Neural progenitor cell (in vitro differentiated cells): ENCODE measurements around the gene JAKMIP3. TPM values are rescaled to one million over a fixed set of nuclear protein-coding genes. Genes with fewer than 3 reads are reported as not detected.

ENCODE experiments used
- DNase-seq: peaks from one replicate; pipeline ENCODE4 v3.0.0-alpha.2; 2016; ENCODE audit warnings: low spot score
- H2AFZ ChIP-seq: fragments of 200-600 bp; sonication (generic); replicated peaks from 2 replicates; pipeline ENCODE4 v1.6.1; 2016; ENCODE audit warnings: antibody characterized with exemption
- H3F3A ChIP-seq: fragments of 200-600 bp; sonication (generic); 2 replicates; pipeline ENCODE4 v1.6.1; 2016; ENCODE audit warnings: antibody characterized with exemption, low read depth
- H3K27ac ChIP-seq: fragments of 200-600 bp; sonication (generic); 2 replicates; pipeline ENCODE4 v1.5.1; 2016; ENCODE audit warnings: mild to moderate bottlenecking
- H3K27me3 ChIP-seq: fragments of 200-600 bp; sonication (generic); 2 replicates; pipeline ENCODE4 v1.6.1; 2016; ENCODE audit warnings: mild to moderate bottlenecking, moderate library complexity
- H3K36me3 ChIP-seq: fragments of 200-600 bp; sonication (generic); 2 replicates; pipeline ENCODE4 v1.5.1; 2016
- H3K4me1 ChIP-seq: fragments of 200-600 bp; sonication (generic); 2 replicates; pipeline ENCODE4 v1.6.1; 2016; ENCODE audit warnings: mixed run types
- H3K4me2 ChIP-seq: fragments of 200-600 bp; sonication (generic); 2 replicates; pipeline ENCODE4 v1.6.1; 2016
- H3K4me3 ChIP-seq: fragments of 200-600 bp; sonication (generic); 2 replicates; pipeline ENCODE4 v1.5.1; 2016
- H3K79me2 ChIP-seq: fragments of 200-600 bp; sonication (generic); 2 replicates; pipeline ENCODE4 v1.6.1; 2016; ENCODE audit warnings: low read depth
- H3K9ac ChIP-seq: fragments of 200-600 bp; sonication (generic); 2 replicates; pipeline ENCODE4 v1.6.1; 2016
- H3K9me3 ChIP-seq: fragments of 200-600 bp; sonication (generic); 2 replicates; pipeline ENCODE4 v1.5.1; 2016; ENCODE audit warnings: low read depth
- H4K20me1 ChIP-seq: fragments of 200-600 bp; sonication (generic); 2 replicates; pipeline ENCODE4 v1.6.1; 2016; ENCODE audit warnings: low read depth
- H3K27ac Mint-ChIP-seq: 3 replicates; pipeline ENCODE4 v1.8.0; 2021; ENCODE audit warnings: mixed read lengths
- H3K27me3 Mint-ChIP-seq: 2 replicates; pipeline ENCODE4 v1.8.0; 2022; ENCODE audit warnings: low read depth, mild to moderate bottlenecking, inconsistent platforms, moderate library complexity, mixed read lengths; ENCODE audit not compliant: insufficient read depth
- H3K36me3 Mint-ChIP-seq: 3 replicates; pipeline ENCODE4 v1.8.0; 2021; ENCODE audit warnings: mixed read lengths
- H3K4me1 Mint-ChIP-seq: 3 replicates; pipeline ENCODE4 v1.8.0; 2021; ENCODE audit warnings: mixed read lengths
- H3K4me3 Mint-ChIP-seq: 3 replicates; pipeline ENCODE4 v1.8.0; 2021; ENCODE audit warnings: mild to moderate bottlenecking, moderate library complexity, mixed read lengths
- H3K9me3 Mint-ChIP-seq: 3 replicates; pipeline ENCODE4 v1.8.0; 2020; ENCODE audit warnings: mixed read lengths
- EZH2 ChIP-seq: fragments of 200-600 bp; sonication (generic); IDR thresholded peaks from 2 replicates; pipeline ENCODE4 v1.6.1; 2017; ENCODE audit warnings: antibody characterized with exemption, mild to moderate bottlenecking, moderate library complexity
- EZH2phosphoT487 ChIP-seq: fragments of 200-600 bp; sonication (generic); IDR thresholded peaks from 2 replicates; pipeline ENCODE4 v1.6.1; 2017; ENCODE audit warnings: antibody characterized with exemption
- total RNA-seq: library from RNA; depleted of rRNA; stranded (reverse); fragments of >200 nt; gene quantifications from 2 replicates; pipeline ENCODE4 v1.2.3, GENCODE V29; 2015; ENCODE audit warnings: low replicate concordance
- TF ChIP-seq, protein P1 (sequence below): fragments of 200-600 bp; sonication (generic); IDR thresholded peaks from 2 replicates; pipeline ENCODE4 v1.5.1; 2017; ENCODE audit warnings: antibody characterized with exemption, mild to moderate bottlenecking

JAKMIP3 gene
- total RNA-seq, 1 donor from 2014 or later, result 0.37 TPM

DNA sequence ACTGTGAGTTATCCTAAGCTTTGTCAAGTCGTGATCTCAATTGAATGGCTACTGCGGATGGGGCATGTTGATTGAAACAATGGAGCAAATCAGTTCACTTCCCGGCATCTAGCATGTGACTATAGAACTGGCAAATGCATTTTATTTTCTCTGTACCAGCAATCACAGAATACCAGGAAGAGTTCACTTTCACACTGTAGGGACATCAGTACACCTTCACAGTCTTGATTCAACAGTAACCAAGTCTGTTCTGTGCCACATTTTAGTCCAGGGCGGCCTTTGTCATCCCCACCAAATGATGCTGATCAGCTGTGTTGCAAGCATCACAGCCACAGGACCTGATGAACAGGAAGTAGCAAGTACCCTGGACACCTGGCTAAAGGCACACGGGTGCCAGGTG lies 32.1 kb upstream of the JAKMIP3 start:
- Histone ChIP-seq H4K20me1 (peaks cover 19% of the 10 kb centered on the region), H3K79me2 (no peaks in the 10 kb centered on the region), H3F3A (peaks cover 16% of the 10 kb centered on the region), H3K9ac (no peak overlapping the region), H3K4me3 (no peak overlapping the region), H3K4me2 (no peak overlapping the region), H3K4me1 (peaks cover 20% of the 10 kb centered on the region), H3K27me3 (peaks cover 75% of the 10 kb centered on the region), H3K36me3 (no peaks in the 10 kb centered on the region), H3K9me3 (no peaks in the 10 kb centered on the region), H3K27ac (no peak overlapping the region), H2AFZ (no peak overlapping the region)
- Mint-ChIP-seq H3K27ac (no peak overlapping the region), H3K36me3 (no peaks in the 10 kb centered on the region), H3K9me3 (peaks cover 13% of the 10 kb centered on the region), H3K27me3 (peaks cover 43% of the 10 kb centered on the region), H3K4me1 (peaks cover 14% of the 10 kb centered on the region), H3K4me3 (no peak overlapping the region)
- TF ChIP-seq EZH2, result no peak
- TF ChIP-seq EZH2phosphoT487, result no peak
- TF ChIP-seq, protein P1, sequence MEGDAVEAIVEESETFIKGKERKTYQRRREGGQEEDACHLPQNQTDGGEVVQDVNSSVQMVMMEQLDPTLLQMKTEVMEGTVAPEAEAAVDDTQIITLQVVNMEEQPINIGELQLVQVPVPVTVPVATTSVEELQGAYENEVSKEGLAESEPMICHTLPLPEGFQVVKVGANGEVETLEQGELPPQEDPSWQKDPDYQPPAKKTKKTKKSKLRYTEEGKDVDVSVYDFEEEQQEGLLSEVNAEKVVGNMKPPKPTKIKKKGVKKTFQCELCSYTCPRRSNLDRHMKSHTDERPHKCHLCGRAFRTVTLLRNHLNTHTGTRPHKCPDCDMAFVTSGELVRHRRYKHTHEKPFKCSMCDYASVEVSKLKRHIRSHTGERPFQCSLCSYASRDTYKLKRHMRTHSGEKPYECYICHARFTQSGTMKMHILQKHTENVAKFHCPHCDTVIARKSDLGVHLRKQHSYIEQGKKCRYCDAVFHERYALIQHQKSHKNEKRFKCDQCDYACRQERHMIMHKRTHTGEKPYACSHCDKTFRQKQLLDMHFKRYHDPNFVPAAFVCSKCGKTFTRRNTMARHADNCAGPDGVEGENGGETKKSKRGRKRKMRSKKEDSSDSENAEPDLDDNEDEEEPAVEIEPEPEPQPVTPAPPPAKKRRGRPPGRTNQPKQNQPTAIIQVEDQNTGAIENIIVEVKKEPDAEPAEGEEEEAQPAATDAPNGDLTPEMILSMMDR, result no peak
- DNase-seq, result no peak

DNA sequence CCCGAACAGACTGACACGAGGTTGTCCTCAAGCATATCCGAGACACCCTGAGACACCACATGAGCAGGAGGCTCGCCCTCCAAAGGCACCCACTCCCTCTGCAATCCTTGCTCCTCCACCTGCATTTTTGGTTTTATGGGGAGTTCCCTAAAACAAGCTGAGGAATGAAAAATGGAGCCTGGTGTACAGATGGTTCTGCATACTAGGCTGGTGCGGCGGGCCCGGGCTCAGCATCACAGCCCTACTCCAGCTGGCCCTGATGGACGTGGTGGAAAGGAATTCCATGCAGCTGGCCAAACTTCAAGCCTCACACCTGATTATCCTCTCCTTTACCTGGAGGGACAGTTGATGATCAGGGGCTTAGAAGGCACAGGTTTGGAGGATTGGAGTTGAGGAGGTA lies 30.3 kb upstream of the JAKMIP3 start:
- peaks cover 14% of the 10 kb centered on the region for H3K4me1 Mint-ChIP-seq
- Histone ChIP-seq H3K27ac (no peak overlapping the region), H4K20me1 (peaks cover 19% of the 10 kb centered on the region), H3K79me2 (no peaks in the 10 kb centered on the region), H3K4me3 (no peak overlapping the region), H2AFZ (no peak overlapping the region), H3K4me1 (peaks cover 20% of the 10 kb centered on the region), H3K36me3 (no peaks in the 10 kb centered on the region), H3K4me2 (peak overlapping the region; percentile 95), H3K9ac (no peak overlapping the region), H3K9me3 (no peaks in the 10 kb centered on the region), H3K27me3 (peaks cover 78% of the 10 kb centered on the region), H3F3A (peaks cover 16% of the 10 kb centered on the region)
- H3K4me3 Mint-ChIP-seq, result peak overlapping the region; percentile 81
- TF ChIP-seq EZH2 (no peak), EZH2phosphoT487 (no peak)
- TF ChIP-seq, protein P1, result no peak
- peak overlapping the region; percentile 21 for H3K27ac Mint-ChIP-seq
- no peaks in the 10 kb centered on the region for H3K36me3 Mint-ChIP-seq
- no peak for DNase-seq
- H3K9me3 Mint-ChIP-seq, result peaks cover 13% of the 10 kb centered on the region
- H3K27me3 Mint-ChIP-seq, result peaks cover 38% of the 10 kb centered on the region

DNA sequence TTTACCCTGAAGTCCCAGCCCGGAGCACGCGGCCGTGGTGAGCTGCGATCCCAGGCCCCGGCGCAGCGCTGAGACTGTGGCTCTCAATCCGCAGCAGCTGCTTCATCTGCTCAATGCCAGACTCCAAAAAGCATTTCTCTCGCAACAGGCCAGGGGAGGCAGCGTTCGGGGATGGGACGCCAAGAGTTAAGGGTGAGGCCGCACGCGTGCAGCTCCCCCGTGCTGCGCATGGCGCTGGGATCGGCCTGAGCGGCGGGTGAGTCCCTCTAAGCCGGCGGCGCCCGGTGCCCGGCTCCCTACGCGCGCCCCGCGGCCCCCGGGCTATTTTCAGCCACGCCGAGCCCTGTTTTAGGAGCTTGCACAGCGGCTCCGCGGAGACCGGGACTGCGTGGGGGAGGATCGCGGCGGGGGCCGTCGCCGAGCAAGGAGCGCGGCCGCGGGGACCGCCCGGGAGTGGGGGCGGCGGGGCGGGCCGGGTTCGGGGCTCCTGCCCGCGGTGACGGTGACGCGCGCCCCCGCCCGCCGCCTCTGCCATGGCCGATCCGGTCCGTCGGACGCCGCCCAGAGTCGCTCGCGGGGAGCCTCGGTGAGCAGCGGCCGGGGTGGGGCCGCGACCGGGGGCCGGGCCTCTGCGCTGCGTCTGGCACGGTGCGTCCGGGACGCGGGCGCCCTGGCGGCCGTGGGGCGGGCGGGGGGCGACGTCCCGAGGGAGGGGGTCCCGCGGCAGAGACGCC lies 29.4 kb upstream of the JAKMIP3 start:
- Histone ChIP-seq H2AFZ (peak overlapping the region; percentile 33), H3F3A (peaks cover 16% of the 10 kb centered on the region), H3K27me3 (peaks cover 71% of the 10 kb centered on the region), H3K9ac (no peak overlapping the region), H3K36me3 (no peaks in the 10 kb centered on the region), H3K4me3 (peak overlapping the region; percentile 47), H3K4me1 (peaks cover 20% of the 10 kb centered on the region), H3K4me2 (peak overlapping the region; percentile 95), H3K79me2 (no peaks in the 10 kb centered on the region), H3K27ac (no peak overlapping the region), H4K20me1 (peaks cover 19% of the 10 kb centered on the region), H3K9me3 (no peaks in the 10 kb centered on the region)
- peak; percentile 70 for DNase-seq
- Mint-ChIP-seq H3K27me3 (peaks cover 38% of the 10 kb centered on the region), H3K4me1 (peaks cover 14% of the 10 kb centered on the region), H3K36me3 (no peaks in the 10 kb centered on the region), H3K4me3 (peak overlapping the region; percentile 82), H3K9me3 (peaks cover 13% of the 10 kb centered on the region), H3K27ac (no peak overlapping the region)
- TF ChIP-seq, protein P1, result no peak
- TF ChIP-seq EZH2, result peak; percentile 75
- TF ChIP-seq EZH2phosphoT487, result peak; percentile 66
